PC-9 (cell line): ENCODE results near the gene GRK7. TPM values are rescaled to one million over a fixed set of nuclear protein-coding genes. Genes with fewer than 3 reads are reported as not detected.

Source experiments
- BruUV-seq: library from RNA; stranded (reverse); fragments of 400-500 nt; replicated peaks from 2 replicates; lab custom pipeline; 2021; lab: Mats Ljungman, UMichigan
- CTCF ChIA-PET: fragments of 300-600 bp; sonication (Branson Sonifier 250); formaldehyde crosslinking; loops from one replicate; lab custom pipeline; 2022; ENCODE audit warnings: antibody characterized with exemption; lab: Charles Lee
- POLR2A ChIA-PET: fragments of 300-600 bp; sonication (Branson Sonifier 250); formaldehyde crosslinking; loops from one replicate; lab custom pipeline; 2022; ENCODE audit warnings: antibody characterized with exemption; ENCODE audit not compliant: unreplicated experiment; lab: Charles Lee
- DNase-seq, 2 experiments: peaks; one replicate each; pipeline versions ENCODE4 v3.0.0 to v3.0.0-alpha.2; 2015 to 2022; ENCODE audit warnings: mixed read lengths in 1 of 2
- H2AFZ ChIP-seq: fragments of 200-600 bp; sonication (generic); 2 replicates; pipeline ENCODE4 v1.8.1; 2017; ENCODE audit warnings: antibody characterized with exemption
- H3F3A ChIP-seq: fragments of 200-600 bp; sonication (generic); 2 replicates; pipeline ENCODE4 v1.8.1; 2017; ENCODE audit warnings: antibody characterized with exemption, mild to moderate bottlenecking, low read depth; ENCODE audit not compliant: insufficient read depth
- H3K27ac ChIP-seq: fragments of 200-600 bp; sonication (generic); 2 replicates; pipeline ENCODE4 v1.6.1; 2016; ENCODE audit warnings: mixed run types
- H3K27me3 ChIP-seq: fragments of 200-600 bp; sonication (generic); 2 replicates; pipeline ENCODE4 v1.6.1; 2016; ENCODE audit warnings: low read depth, mixed run types; ENCODE audit not compliant: insufficient read depth
- H3K36me3 ChIP-seq: fragments of 200-600 bp; sonication (generic); 2 replicates; pipeline ENCODE4 v1.6.1; 2016; ENCODE audit warnings: low read depth, mixed run types
- H3K4me1 ChIP-seq: fragments of 200-600 bp; sonication (generic); replicated peaks from 2 replicates; pipeline ENCODE4 v1.6.1; 2016; ENCODE audit warnings: mixed run types; ENCODE audit not compliant: insufficient read depth
- H3K4me2 ChIP-seq: fragments of 200-600 bp; sonication (generic); 2 replicates; pipeline ENCODE4 v1.6.1; 2017; ENCODE audit warnings: mixed run types
- H3K4me3 ChIP-seq: fragments of 200-600 bp; sonication (generic); 2 replicates; pipeline ENCODE4 v1.6.1; 2016; ENCODE audit warnings: mixed run types
- H3K79me2 ChIP-seq: fragments of 200-600 bp; sonication (generic); 2 replicates; pipeline ENCODE4 v1.6.1; 2017; ENCODE audit warnings: low read depth, mixed run types
- H3K9me2 ChIP-seq: fragments of 200-600 bp; sonication (generic); 2 replicates; pipeline ENCODE4 v1.8.1; 2017; ENCODE audit warnings: mild to moderate bottlenecking; ENCODE audit not compliant: insufficient read depth
- H3K9me3 ChIP-seq: fragments of 200-600 bp; sonication (generic); 2 replicates; pipeline ENCODE4 v1.8.1; 2016; ENCODE audit warnings: low read depth; ENCODE audit not compliant: insufficient read depth
- H4K20me1 ChIP-seq: fragments of 200-600 bp; sonication (generic); 2 replicates; pipeline ENCODE4 v1.8.1; 2017; ENCODE audit not compliant: insufficient read depth
- EZH2 ChIP-seq: fragments of 200-600 bp; sonication (generic); IDR thresholded peaks from 2 replicates; pipeline ENCODE4 v1.8.0; 2017; ENCODE audit warnings: antibody characterized with exemption, low read depth
- intact Hi-C: fragments of 100-400 bp; cut with micrococcal nuclease; formaldehyde crosslinking; loops from one replicate; pipeline ENCODE4 v1.10.0; 2022; ENCODE audit not compliant: unreplicated experiment
- total RNA-seq: library from RNA; stranded (reverse); gene quantifications from 2 replicates; pipeline ENCODE4 v1.2.3, GENCODE V29; 2021
- TF ChIP-seq, protein P1 (sequence below): fragments of 200-600 bp; sonication (generic); conservative IDR thresholded peaks from 2 replicates; pipeline ENCODE4 v1.6.1; 2017; ENCODE audit warnings: mixed run types, antibody characterized with exemption, mild to moderate bottlenecking, moderate library complexity

The GRK7 gene
- total RNA-seq, 1 experiment from 2014 or later = not detected

DNA sequence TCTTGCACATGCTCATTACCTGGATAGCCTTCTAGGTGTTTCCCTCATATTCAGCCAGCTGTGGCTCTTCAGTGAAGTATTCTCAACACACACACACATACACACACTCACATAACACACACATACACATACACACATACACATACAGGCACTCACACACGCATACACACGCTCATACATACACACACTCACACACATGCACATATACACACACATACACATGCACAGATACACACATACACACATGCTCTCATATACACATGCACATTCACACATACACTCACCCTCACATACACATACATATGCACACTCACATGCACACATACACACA is 41.2 kb downstream of the GRK7 start:
- Histone ChIP-seq H4K20me1 (no peaks in the 10 kb centered on the region), H3K27ac (no peak overlapping the region), H3K27me3 (no peaks in the 10 kb centered on the region), H3K9me2 (no peaks in the 10 kb centered on the region; the same call in 1 of the 2 replicates), H2AFZ (no peak overlapping the region), H3K79me2 (no peaks in the 10 kb centered on the region), H3K4me3 (no peak overlapping the region), H3K9me3 (no peaks in the 10 kb centered on the region), H3F3A (no peaks in the 10 kb centered on the region), H3K4me2 (no peak overlapping the region), H3K36me3 (no peaks in the 10 kb centered on the region), H3K4me1 (no peaks in the 10 kb centered on the region)
- POLR2A ChIA-PET = no interaction called here
- TF ChIP-seq, protein P1, sequence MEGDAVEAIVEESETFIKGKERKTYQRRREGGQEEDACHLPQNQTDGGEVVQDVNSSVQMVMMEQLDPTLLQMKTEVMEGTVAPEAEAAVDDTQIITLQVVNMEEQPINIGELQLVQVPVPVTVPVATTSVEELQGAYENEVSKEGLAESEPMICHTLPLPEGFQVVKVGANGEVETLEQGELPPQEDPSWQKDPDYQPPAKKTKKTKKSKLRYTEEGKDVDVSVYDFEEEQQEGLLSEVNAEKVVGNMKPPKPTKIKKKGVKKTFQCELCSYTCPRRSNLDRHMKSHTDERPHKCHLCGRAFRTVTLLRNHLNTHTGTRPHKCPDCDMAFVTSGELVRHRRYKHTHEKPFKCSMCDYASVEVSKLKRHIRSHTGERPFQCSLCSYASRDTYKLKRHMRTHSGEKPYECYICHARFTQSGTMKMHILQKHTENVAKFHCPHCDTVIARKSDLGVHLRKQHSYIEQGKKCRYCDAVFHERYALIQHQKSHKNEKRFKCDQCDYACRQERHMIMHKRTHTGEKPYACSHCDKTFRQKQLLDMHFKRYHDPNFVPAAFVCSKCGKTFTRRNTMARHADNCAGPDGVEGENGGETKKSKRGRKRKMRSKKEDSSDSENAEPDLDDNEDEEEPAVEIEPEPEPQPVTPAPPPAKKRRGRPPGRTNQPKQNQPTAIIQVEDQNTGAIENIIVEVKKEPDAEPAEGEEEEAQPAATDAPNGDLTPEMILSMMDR = no peak
- no peak for TF ChIP-seq EZH2
- intact Hi-C loops = no loop called here
- BruUV-seq = no TSS peak
- no peak for DNase-seq
- CTCF ChIA-PET = no interaction called here

DNA sequence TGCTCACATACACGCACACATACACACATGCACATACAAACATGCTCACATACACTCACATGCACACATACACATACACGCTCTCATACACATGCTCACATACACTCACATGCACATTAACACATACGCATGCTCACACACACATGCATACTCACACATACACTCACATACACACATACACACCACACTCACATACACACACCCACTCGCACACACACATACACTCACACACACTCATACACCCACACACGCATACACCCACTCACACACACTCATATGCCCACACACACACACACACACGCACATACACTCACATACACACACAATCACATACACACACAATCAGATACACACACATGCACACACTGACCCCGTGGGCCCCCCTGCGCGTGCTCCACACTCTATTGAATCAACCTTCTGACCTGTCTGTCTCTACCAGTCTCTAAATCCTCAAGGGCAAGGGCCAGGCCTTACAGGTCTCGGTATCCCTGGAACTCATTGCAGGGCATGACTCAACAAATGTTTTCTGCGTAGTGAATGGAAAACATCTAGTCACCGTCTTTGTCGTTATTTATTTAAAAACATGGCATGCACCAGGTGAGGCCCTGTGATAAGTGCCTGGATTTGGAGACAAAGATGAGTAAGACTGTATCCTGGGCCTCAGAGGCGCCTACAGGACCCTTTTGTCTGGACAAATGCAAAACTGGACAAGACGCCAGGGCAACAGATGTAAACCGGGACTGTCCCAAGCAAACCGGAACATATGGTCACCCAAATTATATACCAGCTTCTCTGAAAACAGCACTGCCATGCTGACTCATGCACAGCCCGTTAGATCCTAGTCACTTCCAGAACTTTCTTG is 41.8 kb downstream of the GRK7 start:
- Histone ChIP-seq H3K9me2 (no peaks in the 10 kb centered on the region; the same call in 1 of the 2 replicates), H3K27me3 (no peaks in the 10 kb centered on the region), H4K20me1 (no peaks in the 10 kb centered on the region), H3K27ac (no peak overlapping the region), H3K79me2 (no peaks in the 10 kb centered on the region), H3K4me3 (no peak overlapping the region), H2AFZ (no peak overlapping the region), H3K4me2 (no peak overlapping the region), H3K4me1 (no peaks in the 10 kb centered on the region), H3K36me3 (no peaks in the 10 kb centered on the region), H3F3A (no peaks in the 10 kb centered on the region), H3K9me3 (no peaks in the 10 kb centered on the region)
- CTCF ChIA-PET = no interaction called here
- POLR2A ChIA-PET = no interaction called here
- DNase-seq = no peak
- intact Hi-C loops = no loop called here
- no TSS peak for BruUV-seq
- TF ChIP-seq EZH2 = no peak
- TF ChIP-seq, protein P1 = no peak

DNA sequence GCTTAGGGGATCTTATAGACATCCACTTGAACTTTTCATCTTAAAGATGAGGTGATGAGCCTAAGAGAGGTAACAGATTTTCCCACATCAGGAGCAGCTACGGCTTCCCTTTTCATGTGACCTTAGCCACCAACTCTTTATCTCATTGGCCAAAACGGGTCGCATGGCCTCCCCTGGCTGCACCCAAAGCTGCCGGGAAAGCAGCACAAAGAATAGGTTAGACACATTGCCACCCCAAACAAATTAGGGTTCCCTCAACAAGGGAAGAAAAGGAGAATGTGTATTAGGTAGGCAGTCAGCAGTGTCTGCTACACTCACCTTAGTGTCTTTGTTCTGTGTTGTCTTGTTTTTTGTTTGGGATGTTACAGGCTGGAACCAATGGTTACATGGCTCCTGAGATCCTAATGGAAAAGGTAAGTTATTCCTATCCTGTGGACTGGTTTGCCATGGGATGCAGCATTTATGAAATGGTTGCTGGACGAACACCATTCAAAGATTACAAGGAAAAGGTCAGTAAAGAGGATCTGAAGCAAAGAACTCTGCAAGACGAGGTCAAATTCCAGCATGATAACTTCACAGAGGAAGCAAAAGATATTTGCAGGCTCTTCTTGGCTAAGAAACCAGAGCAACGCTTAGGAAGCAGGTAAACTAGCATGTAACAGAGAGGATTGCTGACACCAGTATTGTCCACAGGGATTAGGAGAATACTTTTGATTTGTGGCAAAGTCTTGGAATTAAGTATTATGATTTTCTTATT is 44.2 kb downstream of the GRK7 start:
- H3K4me1 ChIP-seq = no peaks in the 10 kb centered on the region
- H4K20me1 ChIP-seq = no peaks in the 10 kb centered on the region
- H2AFZ ChIP-seq = no peak overlapping the region
- H3K27ac ChIP-seq = no peak overlapping the region
- H3K27me3 ChIP-seq = no peaks in the 10 kb centered on the region
- intact Hi-C loops = no loop called here
- BruUV-seq = no TSS peak
- CTCF ChIA-PET = interaction anchor here (0.6 kb wide), 1 partner anchor 374 kb away, joined by 3 read pairs; no protein-coding TSS in a partner anchor
- no peaks in the 10 kb centered on the region for H3K36me3 ChIP-seq
- no peaks in the 10 kb centered on the region for H3K79me2 ChIP-seq
- no peak for TF ChIP-seq EZH2
- TF ChIP-seq, protein P1 = no peak
- H3K4me3 ChIP-seq = no peak overlapping the region
- POLR2A ChIA-PET = no interaction called here
- no peaks in the 10 kb centered on the region for H3K9me3 ChIP-seq
- H3K4me2 ChIP-seq = no peak overlapping the region
- no peaks in the 10 kb centered on the region for H3F3A ChIP-seq
- H3K9me2 ChIP-seq = no peaks in the 10 kb centered on the region; the same call in 1 of the 2 replicates
- no peak for DNase-seq
